Nephron progenitor cell (in vitro differentiated cells): ENCODE measurements around the gene VSIG10L.

Experiments used
- DNase-seq: peaks from one replicate; pipeline ENCODE4 v3.0.0; 2021
- H3K27ac Mint-ChIP-seq: 2 replicates; pipeline ENCODE4 v1.8.0; 2021; ENCODE audit warnings: mild to moderate bottlenecking, moderate library complexity, mixed read lengths
- H3K27me3 Mint-ChIP-seq: 2 replicates; pipeline ENCODE4 v1.8.0; 2021; ENCODE audit warnings: mild to moderate bottlenecking, low read depth, mixed read lengths; ENCODE audit not compliant: poor library complexity
- H3K36me3 Mint-ChIP-seq: 2 replicates; pipeline ENCODE4 v1.8.0; 2021; ENCODE audit warnings: low read depth, mixed read lengths
- H3K4me1 Mint-ChIP-seq: 2 replicates; pipeline ENCODE4 v1.8.0; 2021; ENCODE audit warnings: mixed read lengths
- H3K4me3 Mint-ChIP-seq: 2 replicates; pipeline ENCODE4 v1.8.0; 2021; ENCODE audit warnings: mild to moderate bottlenecking, moderate library complexity, mixed read lengths
- H3K9me3 Mint-ChIP-seq: 2 replicates; pipeline ENCODE4 v1.8.0; 2021; ENCODE audit warnings: mild to moderate bottlenecking, moderate library complexity, mixed read lengths
- CTCF ChIP-seq: fragments of 200-600 bp; sonication (generic); IDR thresholded peaks from 2 replicates; pipeline ENCODE4 v1.5.0; 2021; ENCODE audit warnings: antibody characterized with exemption

Gene VSIG10L

GRCh38 chr19:51354103-51354741 lies 12.3 kb upstream of the VSIG10L start:
- no peak for TF ChIP-seq CTCF
- Mint-ChIP-seq H3K4me3 (peak overlapping the region; percentile 68), H3K9me3 (no peaks in the 10 kb centered on the region), H3K27ac (peak overlapping the region; percentile 91), H3K36me3 (peaks cover 16% of the 10 kb centered on the region), H3K27me3 (no peaks in the 10 kb centered on the region), H3K4me1 (peaks cover 42% of the 10 kb centered on the region)
- DNase-seq, result peak; percentile 39

GRCh38 chr19:51352783-51353360 lies 10.9 kb upstream of the VSIG10L start:
- no peaks in the 10 kb centered on the region for H3K9me3 Mint-ChIP-seq
- peaks cover 16% of the 10 kb centered on the region for H3K36me3 Mint-ChIP-seq
- H3K27ac Mint-ChIP-seq, result no peak overlapping the region
- H3K27me3 Mint-ChIP-seq, result no peaks in the 10 kb centered on the region
- H3K4me1 Mint-ChIP-seq, result peaks cover 39% of the 10 kb centered on the region
- TF ChIP-seq CTCF, result no peak
- no peak for DNase-seq
- H3K4me3 Mint-ChIP-seq, result no peak overlapping the region

GRCh38 chr19:51351266-51351990 lies 9.5 kb upstream of the VSIG10L start:
- Mint-ChIP-seq H3K27ac (no peak overlapping the region), H3K27me3 (no peaks in the 10 kb centered on the region), H3K4me3 (no peak overlapping the region), H3K9me3 (no peaks in the 10 kb centered on the region), H3K36me3 (peaks cover 21% of the 10 kb centered on the region), H3K4me1 (peaks cover 33% of the 10 kb centered on the region)
- no peak for TF ChIP-seq CTCF
- no peak for DNase-seq

GRCh38 chr19:51347209-51347928 lies 5.4 kb upstream of the VSIG10L start:
- no peaks in the 10 kb centered on the region for H3K9me3 Mint-ChIP-seq
- no peak for TF ChIP-seq CTCF
- H3K27me3 Mint-ChIP-seq, result peaks cover 8% of the 10 kb centered on the region
- peaks cover 22% of the 10 kb centered on the region for H3K4me1 Mint-ChIP-seq
- H3K36me3 Mint-ChIP-seq, result peaks cover 29% of the 10 kb centered on the region
- DNase-seq, result no peak
- H3K27ac Mint-ChIP-seq, result no peak overlapping the region
- no peak overlapping the region for H3K4me3 Mint-ChIP-seq

GRCh38 chr19:51346742-51347141 lies 4.8 kb upstream of the VSIG10L start:
- no peaks in the 10 kb centered on the region for H3K9me3 Mint-ChIP-seq
- no peak for TF ChIP-seq CTCF
- H3K4me3 Mint-ChIP-seq, result no peak overlapping the region
- H3K27me3 Mint-ChIP-seq, result peaks cover 12% of the 10 kb centered on the region
- no peak overlapping the region for H3K27ac Mint-ChIP-seq
- peaks cover 22% of the 10 kb centered on the region for H3K4me1 Mint-ChIP-seq
- no peak for DNase-seq
- H3K36me3 Mint-ChIP-seq, result peaks cover 23% of the 10 kb centered on the region
